ENCODE measurements around the gene NMNAT3. TPM values are rescaled to one million over a fixed set of nuclear protein-coding genes. Genes with fewer than 3 reads are reported as not detected.

NMNAT3 gene
- total RNA-seq, 1 donor = 1.8 TPM

- TF ChIP-seq CTCF (IDR thresholded peaks at IDR 0.05; ENCODE audit: insufficient read depth, low read length) = no peak
- H3K4me3 ChIP-seq (ENCODE audit: low read depth, low read length) = no peak overlapping the region
- DNase-seq (ENCODE audit: low read depth) = no peak
Measured at GRCh38 chr3:139689708-139690228, 12.0 kb upstream of the NMNAT3 start.

- TF ChIP-seq CTCF (IDR thresholded peaks at IDR 0.05; ENCODE audit: insufficient read depth, low read length) = no peak
- no peak for DNase-seq (ENCODE audit: low read depth)
- H3K4me3 ChIP-seq (ENCODE audit: low read depth, low read length) = no peak overlapping the region
Measured at GRCh38 chr3:139689122-139689521, 11.3 kb upstream of the NMNAT3 start.

- TF ChIP-seq CTCF (IDR thresholded peaks at IDR 0.05; ENCODE audit: insufficient read depth, low read length) = no peak
- DNase-seq (ENCODE audit: low read depth) = no peak
- H3K4me3 ChIP-seq (ENCODE audit: low read depth, low read length) = no peak overlapping the region
Measured at GRCh38 chr3:139687431-139687830, 9.7 kb upstream of the NMNAT3 start.

GRCh38 chr3:139686624-139687023, 8.9 kb upstream of the NMNAT3 start:
- no peak overlapping the region for H3K4me3 ChIP-seq (ENCODE audit: low read depth, low read length)
- no peak for TF ChIP-seq CTCF (IDR thresholded peaks at IDR 0.05; ENCODE audit: insufficient read depth, low read length)
- DNase-seq (ENCODE audit: low read depth) = no peak

GRCh38 chr3:139686206-139686605, 8.4 kb upstream of the NMNAT3 start:
- DNase-seq (ENCODE audit: low read depth) = no peak
- H3K4me3 ChIP-seq (ENCODE audit: low read depth, low read length) = no peak overlapping the region
- TF ChIP-seq CTCF (IDR thresholded peaks at IDR 0.05; ENCODE audit: insufficient read depth, low read length) = no peak

- no peak for DNase-seq (ENCODE audit: low read depth)
- H3K4me3 ChIP-seq (ENCODE audit: low read depth, low read length) = no peak overlapping the region
- TF ChIP-seq CTCF (IDR thresholded peaks at IDR 0.05; ENCODE audit: insufficient read depth, low read length) = no peak
Measured at GRCh38 chr3:139679220-139679775, 1.5 kb upstream of the NMNAT3 start.

Measured in fibroblast of the aortic adventitia (primary cell).